Tibial nerve (tissue), 4 donors: ENCODE measurements around the gene SPG11.
"Not testable (repeated sequence)": the region's sequence is repeated elsewhere in the genome, so short reads cannot be mapped to it uniquely, and the experiment has no call there.

Experiments
- EP300 ChIP-seq, 2 donors: sonication (generic); formaldehyde crosslinking; IDR thresholded peaks; one replicate each; pipeline ENCODE4 v1.6.1; 2017; ENCODE audit warnings: antibody characterized with exemption in 2 of 2, mild to moderate bottlenecking in 1 of 2
- POLR2A ChIP-seq, 2 donors: fragments of 450-650 bp; IDR thresholded peaks; one replicate each; pipeline ENCODE4 v1.6.1; 2017; ENCODE audit warnings: antibody characterized with exemption in 2 of 2, mild to moderate bottlenecking in 2 of 2, moderate library complexity in 2 of 2
- TF ChIP-seq, protein P1 (sequence below), 5 experiments: fragments of 200-600 bp in 3 of 5; fragments of 450-650 bp in 2 of 5; sonication (generic) in 3 of 5; IDR thresholded peaks; one replicate each; pipeline ENCODE4 v1.5.1; 2016 to 2019; ENCODE audit warnings: antibody characterized with exemption in 5 of 5, mild to moderate bottlenecking in 3 of 5, moderate library complexity in 2 of 5

DNA sequence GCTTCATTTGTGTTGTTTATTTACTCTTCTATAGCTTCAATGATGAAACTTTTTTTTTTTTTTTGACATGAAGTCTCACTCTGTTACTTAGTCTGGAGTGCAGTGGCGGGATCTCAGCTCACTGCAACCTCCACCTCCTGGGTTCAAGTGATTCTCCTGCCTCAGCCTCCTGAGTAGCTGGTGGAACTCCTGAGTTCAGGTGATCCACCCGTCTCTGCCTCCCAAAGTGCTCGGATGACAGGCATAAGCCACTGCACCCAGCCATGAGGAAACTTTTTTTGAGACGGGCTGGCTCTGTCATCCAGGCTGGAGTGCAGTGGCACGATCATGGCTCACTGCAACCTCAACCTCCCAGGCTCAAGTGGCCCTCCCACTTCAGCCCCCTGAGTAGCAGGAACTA is 131.2 kb downstream of the SPG11 start:
- not testable (repeated sequence) for TF ChIP-seq EP300, POLR2A (IDR thresholded peaks at IDR 0.05)
- TF ChIP-seq, protein P1, sequence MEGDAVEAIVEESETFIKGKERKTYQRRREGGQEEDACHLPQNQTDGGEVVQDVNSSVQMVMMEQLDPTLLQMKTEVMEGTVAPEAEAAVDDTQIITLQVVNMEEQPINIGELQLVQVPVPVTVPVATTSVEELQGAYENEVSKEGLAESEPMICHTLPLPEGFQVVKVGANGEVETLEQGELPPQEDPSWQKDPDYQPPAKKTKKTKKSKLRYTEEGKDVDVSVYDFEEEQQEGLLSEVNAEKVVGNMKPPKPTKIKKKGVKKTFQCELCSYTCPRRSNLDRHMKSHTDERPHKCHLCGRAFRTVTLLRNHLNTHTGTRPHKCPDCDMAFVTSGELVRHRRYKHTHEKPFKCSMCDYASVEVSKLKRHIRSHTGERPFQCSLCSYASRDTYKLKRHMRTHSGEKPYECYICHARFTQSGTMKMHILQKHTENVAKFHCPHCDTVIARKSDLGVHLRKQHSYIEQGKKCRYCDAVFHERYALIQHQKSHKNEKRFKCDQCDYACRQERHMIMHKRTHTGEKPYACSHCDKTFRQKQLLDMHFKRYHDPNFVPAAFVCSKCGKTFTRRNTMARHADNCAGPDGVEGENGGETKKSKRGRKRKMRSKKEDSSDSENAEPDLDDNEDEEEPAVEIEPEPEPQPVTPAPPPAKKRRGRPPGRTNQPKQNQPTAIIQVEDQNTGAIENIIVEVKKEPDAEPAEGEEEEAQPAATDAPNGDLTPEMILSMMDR (IDR thresholded peaks at IDR 0.05) = not testable (repeated sequence)
